ENCODE results near the gene CXCL1. TPM values are rescaled to one million over a fixed set of nuclear protein-coding genes. Genes with fewer than 3 reads are reported as not detected.

The CXCL1 gene
- total RNA-seq, 1 donor from 2014 or later = 18.0 TPM

- intact Hi-C loops (cut with DNase I) = no loop called here
- H3K4me1 ChIP-seq = peaks cover 0 to 8% of the 10 kb centered on the region in 2 donors
- H3K9me3 ChIP-seq = no peaks in the 10 kb centered on the region
- H3K36me3 ChIP-seq = no peaks in the 10 kb centered on the region
- no peak overlapping the region for H3K4me3 ChIP-seq
- no peak overlapping the region for H3K27ac ChIP-seq
- no peak for DNase-seq (ENCODE audit: low spot score in 2 of 2)
- TF ChIP-seq, protein P1, sequence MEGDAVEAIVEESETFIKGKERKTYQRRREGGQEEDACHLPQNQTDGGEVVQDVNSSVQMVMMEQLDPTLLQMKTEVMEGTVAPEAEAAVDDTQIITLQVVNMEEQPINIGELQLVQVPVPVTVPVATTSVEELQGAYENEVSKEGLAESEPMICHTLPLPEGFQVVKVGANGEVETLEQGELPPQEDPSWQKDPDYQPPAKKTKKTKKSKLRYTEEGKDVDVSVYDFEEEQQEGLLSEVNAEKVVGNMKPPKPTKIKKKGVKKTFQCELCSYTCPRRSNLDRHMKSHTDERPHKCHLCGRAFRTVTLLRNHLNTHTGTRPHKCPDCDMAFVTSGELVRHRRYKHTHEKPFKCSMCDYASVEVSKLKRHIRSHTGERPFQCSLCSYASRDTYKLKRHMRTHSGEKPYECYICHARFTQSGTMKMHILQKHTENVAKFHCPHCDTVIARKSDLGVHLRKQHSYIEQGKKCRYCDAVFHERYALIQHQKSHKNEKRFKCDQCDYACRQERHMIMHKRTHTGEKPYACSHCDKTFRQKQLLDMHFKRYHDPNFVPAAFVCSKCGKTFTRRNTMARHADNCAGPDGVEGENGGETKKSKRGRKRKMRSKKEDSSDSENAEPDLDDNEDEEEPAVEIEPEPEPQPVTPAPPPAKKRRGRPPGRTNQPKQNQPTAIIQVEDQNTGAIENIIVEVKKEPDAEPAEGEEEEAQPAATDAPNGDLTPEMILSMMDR (IDR thresholded peaks at IDR 0.05) = no peak
- no peaks in the 10 kb centered on the region for H3K27me3 ChIP-seq
These were observed 1.1 kb downstream of the CXCL1 start for GRCh38 chr4:73870260-73870659.

DNA sequence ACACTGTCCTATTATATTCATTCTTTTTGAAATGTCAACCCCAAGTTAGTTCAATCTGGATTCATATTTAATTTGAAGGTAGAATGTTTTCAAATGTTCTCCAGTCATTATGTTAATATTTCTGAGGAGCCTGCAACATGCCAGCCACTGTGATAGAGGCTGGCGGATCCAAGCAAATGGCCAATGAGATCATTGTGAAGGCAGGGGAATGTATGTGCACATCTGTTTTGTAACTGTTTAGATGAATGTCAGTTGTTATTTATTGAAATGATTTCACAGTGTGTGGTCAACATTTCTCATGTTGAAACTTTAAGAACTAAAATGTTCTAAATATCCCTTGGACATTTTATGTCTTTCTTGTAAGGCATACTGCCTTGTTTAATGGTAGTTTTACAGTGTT, 1.6 kb downstream of the CXCL1 start:
- H3K27me3 ChIP-seq = no peaks in the 10 kb centered on the region
- no peak overlapping the region for H3K27ac ChIP-seq
- intact Hi-C loops (cut with DNase I) = no loop called here
- no peaks in the 10 kb centered on the region for H3K9me3 ChIP-seq
- TF ChIP-seq, protein P1 (IDR thresholded peaks at IDR 0.05) = no peak
- DNase-seq (ENCODE audit: low spot score in 2 of 2) = no peak
- peaks cover 0 to 8% of the 10 kb centered on the region in 2 donors for H3K4me1 ChIP-seq
- H3K36me3 ChIP-seq = no peaks in the 10 kb centered on the region
- H3K4me3 ChIP-seq = no peak overlapping the region

GRCh38 chr4:73871511-73872310, 2.5 kb downstream of the CXCL1 start:
- TF ChIP-seq, protein P1 (IDR thresholded peaks at IDR 0.05) = no peak
- no peaks in the 10 kb centered on the region for H3K36me3 ChIP-seq
- no peak overlapping the region for H3K27ac ChIP-seq
- H3K4me3 ChIP-seq = no peak overlapping the region
- no peaks in the 10 kb centered on the region for H3K27me3 ChIP-seq
- no peaks in the 10 kb centered on the region for H3K9me3 ChIP-seq
- DNase-seq (ENCODE audit: low spot score in 2 of 2) = no peak
- H3K4me1 ChIP-seq = peaks cover 0 to 8% of the 10 kb centered on the region in 2 donors
- intact Hi-C loops (cut with DNase I) = no loop called here

DNA sequence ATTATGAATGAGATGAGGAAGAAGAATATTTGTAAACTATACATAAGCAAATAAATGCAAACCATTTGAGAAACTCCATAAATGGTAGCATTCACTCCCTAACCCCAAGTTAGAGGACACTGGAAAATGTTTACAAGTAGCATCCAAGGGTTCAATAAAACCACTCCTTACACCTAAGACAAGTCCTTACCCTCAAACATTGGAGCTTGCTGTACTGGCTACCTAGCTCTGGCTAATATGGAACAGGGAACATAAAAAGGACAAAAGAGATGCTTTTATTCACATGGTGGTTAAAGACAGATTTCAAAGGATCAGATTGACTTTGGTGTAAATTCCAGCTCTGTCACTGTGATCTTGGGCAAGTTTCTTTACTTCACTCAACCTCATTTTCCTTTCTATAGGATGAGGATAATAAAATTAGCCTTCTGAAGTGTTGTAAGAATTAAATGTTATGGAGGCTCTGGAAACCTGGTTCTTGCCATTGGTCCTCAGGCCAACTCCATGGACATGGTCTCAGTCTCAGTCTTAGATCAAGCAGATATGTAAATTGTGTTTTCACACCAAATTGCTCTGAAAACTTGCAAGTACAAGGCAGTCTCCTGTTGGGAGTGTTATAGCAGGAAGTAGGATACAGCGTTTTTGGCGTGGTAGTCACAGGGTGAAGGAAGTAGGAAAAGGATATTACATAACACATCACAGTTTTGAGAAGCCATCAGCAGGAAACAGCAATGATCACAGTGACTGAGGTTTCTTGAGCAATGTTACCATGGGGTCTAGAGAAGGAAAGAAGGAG, 3.3 kb downstream of the CXCL1 start:
- intact Hi-C loops (cut with DNase I) = no loop called here
- Histone ChIP-seq H3K27me3 (no peaks in the 10 kb centered on the region), H3K27ac (no peak overlapping the region), H3K4me1 (peaks cover 0 to 8% of the 10 kb centered on the region in 2 donors), H3K36me3 (no peaks in the 10 kb centered on the region), H3K4me3 (no peak overlapping the region), H3K9me3 (no peaks in the 10 kb centered on the region)
- DNase-seq (ENCODE audit: low spot score in 2 of 2) = no peak
- TF ChIP-seq, protein P1 (IDR thresholded peaks at IDR 0.05) = no peak

- Histone ChIP-seq H3K4me3 (no peak overlapping the region), H3K27ac (no peak overlapping the region), H3K9me3 (no peaks in the 10 kb centered on the region), H3K4me1 (peaks cover 0 to 3% of the 10 kb centered on the region in 2 donors), H3K36me3 (no peaks in the 10 kb centered on the region), H3K27me3 (no peaks in the 10 kb centered on the region)
- no peak for DNase-seq (ENCODE audit: low spot score in 2 of 2)
- intact Hi-C loops (cut with DNase I) = no loop called here
- TF ChIP-seq, protein P1 (IDR thresholded peaks at IDR 0.05) = no peak
These were observed 5.2 kb downstream of the CXCL1 start for GRCh38 chr4:73874386-73874785.

All from ascending aorta (tissue), 2 donors.